Measurements from ENCODE around the gene ZNF750. TPM values are rescaled to one million over a fixed set of nuclear protein-coding genes. Genes with fewer than 3 reads are reported as not detected.

The ZNF750 gene
- total and polyA plus RNA-seq, 2 of the 13 experiments (the other 11 are each of a cell fraction or from before 2014, with no cell fraction given): not detected

DNA sequence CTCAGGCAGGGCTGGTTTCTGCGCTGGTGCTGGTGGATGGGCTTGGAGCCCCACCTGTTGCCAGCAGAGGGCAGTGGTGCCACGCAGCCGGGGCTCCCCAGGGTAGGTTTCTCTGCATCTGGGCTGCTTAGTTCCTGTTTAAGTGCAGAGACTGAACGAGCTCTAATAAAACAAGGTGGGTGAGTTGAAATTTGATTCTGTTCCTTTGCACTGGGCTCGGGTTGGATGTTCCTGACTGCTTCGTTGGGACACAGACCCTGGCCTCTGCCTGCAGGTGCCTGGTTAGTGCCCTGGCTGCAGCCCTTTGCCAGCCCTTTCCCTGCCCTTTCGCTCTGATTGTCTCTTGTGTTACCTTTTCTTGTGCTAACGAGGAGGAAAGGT is 57.9 kb downstream of the ZNF750 start (continued):
- TF ChIP-seq, protein P1, sequence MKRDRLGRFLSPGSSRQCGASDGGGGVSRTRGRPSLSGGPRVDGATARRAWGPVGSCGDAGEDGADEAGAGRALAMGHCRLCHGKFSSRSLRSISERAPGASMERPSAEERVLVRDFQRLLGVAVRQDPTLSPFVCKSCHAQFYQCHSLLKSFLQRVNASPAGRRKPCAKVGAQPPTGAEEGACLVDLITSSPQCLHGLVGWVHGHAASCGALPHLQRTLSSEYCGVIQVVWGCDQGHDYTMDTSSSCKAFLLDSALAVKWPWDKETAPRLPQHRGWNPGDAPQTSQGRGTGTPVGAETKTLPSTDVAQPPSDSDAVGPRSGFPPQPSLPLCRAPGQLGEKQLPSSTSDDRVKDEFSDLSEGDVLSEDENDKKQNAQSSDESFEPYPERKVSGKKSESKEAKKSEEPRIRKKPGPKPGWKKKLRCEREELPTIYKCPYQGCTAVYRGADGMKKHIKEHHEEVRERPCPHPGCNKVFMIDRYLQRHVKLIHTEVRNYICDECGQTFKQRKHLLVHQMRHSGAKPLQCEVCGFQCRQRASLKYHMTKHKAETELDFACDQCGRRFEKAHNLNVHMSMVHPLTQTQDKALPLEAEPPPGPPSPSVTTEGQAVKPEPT (CRISPR knock-in tag; IDR thresholded peaks at IDR 0.05; ENCODE audit: low read depth): no peak
- TF ChIP-seq, protein P2, sequence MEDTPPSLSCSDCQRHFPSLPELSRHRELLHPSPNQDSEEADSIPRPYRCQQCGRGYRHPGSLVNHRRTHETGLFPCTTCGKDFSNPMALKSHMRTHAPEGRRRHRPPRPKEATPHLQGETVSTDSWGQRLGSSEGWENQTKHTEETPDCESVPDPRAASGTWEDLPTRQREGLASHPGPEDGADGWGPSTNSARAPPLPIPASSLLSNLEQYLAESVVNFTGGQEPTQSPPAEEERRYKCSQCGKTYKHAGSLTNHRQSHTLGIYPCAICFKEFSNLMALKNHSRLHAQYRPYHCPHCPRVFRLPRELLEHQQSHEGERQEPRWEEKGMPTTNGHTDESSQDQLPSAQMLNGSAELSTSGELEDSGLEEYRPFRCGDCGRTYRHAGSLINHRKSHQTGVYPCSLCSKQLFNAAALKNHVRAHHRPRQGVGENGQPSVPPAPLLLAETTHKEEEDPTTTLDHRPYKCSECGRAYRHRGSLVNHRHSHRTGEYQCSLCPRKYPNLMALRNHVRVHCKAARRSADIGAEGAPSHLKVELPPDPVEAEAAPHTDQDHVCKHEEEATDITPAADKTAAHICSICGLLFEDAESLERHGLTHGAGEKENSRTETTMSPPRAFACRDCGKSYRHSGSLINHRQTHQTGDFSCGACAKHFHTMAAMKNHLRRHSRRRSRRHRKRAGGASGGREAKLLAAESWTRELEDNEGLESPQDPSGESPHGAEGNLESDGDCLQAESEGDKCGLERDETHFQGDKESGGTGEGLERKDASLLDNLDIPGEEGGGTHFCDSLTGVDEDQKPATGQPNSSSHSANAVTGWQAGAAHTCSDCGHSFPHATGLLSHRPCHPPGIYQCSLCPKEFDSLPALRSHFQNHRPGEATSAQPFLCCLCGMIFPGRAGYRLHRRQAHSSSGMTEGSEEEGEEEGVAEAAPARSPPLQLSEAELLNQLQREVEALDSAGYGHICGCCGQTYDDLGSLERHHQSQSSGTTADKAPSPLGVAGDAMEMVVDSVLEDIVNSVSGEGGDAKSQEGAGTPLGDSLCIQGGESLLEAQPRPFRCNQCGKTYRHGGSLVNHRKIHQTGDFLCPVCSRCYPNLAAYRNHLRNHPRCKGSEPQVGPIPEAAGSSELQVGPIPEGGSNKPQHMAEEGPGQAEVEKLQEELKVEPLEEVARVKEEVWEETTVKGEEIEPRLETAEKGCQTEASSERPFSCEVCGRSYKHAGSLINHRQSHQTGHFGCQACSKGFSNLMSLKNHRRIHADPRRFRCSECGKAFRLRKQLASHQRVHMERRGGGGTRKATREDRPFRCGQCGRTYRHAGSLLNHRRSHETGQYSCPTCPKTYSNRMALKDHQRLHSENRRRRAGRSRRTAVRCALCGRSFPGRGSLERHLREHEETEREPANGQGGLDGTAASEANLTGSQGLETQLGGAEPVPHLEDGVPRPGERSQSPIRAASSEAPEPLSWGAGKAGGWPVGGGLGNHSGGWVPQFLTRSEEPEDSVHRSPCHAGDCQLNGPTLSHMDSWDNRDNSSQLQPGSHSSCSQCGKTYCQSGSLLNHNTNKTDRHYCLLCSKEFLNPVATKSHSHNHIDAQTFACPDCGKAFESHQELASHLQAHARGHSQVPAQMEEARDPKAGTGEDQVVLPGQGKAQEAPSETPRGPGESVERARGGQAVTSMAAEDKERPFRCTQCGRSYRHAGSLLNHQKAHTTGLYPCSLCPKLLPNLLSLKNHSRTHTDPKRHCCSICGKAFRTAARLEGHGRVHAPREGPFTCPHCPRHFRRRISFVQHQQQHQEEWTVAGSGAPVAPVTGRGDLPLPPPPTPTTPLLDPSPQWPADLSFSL (CRISPR knock-in tag; IDR thresholded peaks at IDR 0.05): no peak
- no peak for TF ChIP-seq ZNF788 (CRISPR knock-in tag; IDR thresholded peaks at IDR 0.05; ENCODE audit: borderline replicate concordance)
- TF ChIP-seq RARA (CRISPR knock-in tag; IDR thresholded peaks at IDR 0.05): no peak
- no peak; the same call in 1 of the 2 replicates for TF ChIP-seq ZNF274 (CRISPR knock-in tag; IDR thresholded peaks at IDR 0.05)
- TF ChIP-seq ZBTB38 (CRISPR knock-in tag; IDR thresholded peaks at IDR 0.05): peak; percentile 65; the same call in 1 of the 2 replicates
- TF ChIP-seq MTA1 (CRISPR knock-in tag; IDR thresholded peaks at IDR 0.05; ENCODE audit: borderline replicate concordance): no peak
- peak; percentile 19; the same call in 1 of the 2 replicates for TF ChIP-seq PHF21A (CRISPR knock-in tag; IDR thresholded peaks at IDR 0.05)
- TF ChIP-seq, protein P3, sequence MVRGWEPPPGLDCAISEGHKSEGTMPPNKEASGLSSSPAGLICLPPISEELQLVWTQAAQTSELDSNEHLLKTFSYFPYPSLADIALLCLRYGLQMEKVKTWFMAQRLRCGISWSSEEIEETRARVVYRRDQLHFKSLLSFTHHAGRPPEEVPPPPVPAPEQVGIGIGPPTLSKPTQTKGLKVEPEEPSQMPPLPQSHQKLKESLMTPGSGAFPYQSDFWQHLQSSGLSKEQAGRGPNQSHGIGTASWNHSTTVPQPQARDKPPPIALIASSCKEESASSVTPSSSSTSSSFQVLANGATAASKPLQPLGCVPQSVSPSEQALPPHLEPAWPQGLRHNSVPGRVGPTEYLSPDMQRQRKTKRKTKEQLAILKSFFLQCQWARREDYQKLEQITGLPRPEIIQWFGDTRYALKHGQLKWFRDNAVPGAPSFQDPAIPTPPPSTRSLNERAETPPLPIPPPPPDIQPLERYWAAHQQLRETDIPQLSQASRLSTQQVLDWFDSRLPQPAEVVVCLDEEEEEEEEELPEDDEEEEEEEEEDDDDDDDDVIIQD (CRISPR knock-in tag; IDR thresholded peaks at IDR 0.05; ENCODE audit: low read depth): no peak
- no peak for TF ChIP-seq CENPX (CRISPR knock-in tag; IDR thresholded peaks at IDR 0.05)
- no peak for TF ChIP-seq ZFAT (CRISPR knock-in tag; conservative IDR thresholded peaks at IDR 0.05)
- TF ChIP-seq GTF2F1 (IDR thresholded peaks at IDR 0.05; ENCODE audit: low read length): no peak
- TF ChIP-seq, protein P4, sequence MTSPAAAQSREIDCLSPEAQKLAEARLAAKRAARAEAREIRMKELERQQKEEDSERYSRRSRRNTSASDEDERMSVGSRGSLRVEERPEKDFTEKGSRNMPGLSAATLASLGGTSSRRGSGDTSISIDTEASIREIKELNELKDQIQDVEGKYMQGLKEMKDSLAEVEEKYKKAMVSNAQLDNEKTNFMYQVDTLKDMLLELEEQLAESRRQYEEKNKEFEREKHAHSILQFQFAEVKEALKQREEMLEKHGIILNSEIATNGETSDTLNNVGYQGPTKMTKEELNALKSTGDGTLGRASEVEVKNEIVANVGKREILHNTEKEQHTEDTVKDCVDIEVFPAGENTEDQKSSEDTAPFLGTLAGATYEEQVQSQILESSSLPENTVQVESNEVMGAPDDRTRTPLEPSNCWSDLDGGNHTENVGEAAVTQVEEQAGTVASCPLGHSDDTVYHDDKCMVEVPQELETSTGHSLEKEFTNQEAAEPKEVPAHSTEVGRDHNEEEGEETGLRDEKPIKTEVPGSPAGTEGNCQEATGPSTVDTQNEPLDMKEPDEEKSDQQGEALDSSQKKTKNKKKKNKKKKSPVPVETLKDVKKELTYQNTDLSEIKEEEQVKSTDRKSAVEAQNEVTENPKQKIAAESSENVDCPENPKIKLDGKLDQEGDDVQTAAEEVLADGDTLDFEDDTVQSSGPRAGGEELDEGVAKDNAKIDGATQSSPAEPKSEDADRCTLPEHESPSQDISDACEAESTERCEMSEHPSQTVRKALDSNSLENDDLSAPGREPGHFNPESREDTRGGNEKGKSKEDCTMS (CRISPR knock-in tag; conservative IDR thresholded peaks at IDR 0.05): no peak
- TF ChIP-seq NONO (IDR thresholded peaks at IDR 0.05): no peak
- peak; percentile 59; the same call in 1 of the 2 replicates for TF ChIP-seq NONO (CRISPR knock-in tag; conservative IDR thresholded peaks at IDR 0.05)
- TF ChIP-seq SP140L (CRISPR knock-in tag; IDR thresholded peaks at IDR 0.05; ENCODE audit: borderline replicate concordance): no peak
- TF ChIP-seq DNMT1 (CRISPR knock-in tag; IDR thresholded peaks at IDR 0.05): no peak
- TF ChIP-seq RXRA (CRISPR knock-in tag; IDR thresholded peaks at IDR 0.05): 0 out of 2 replicates have a peak, but pooled peaks have one; percentile 19
- no peak for TF ChIP-seq ZNF570 (CRISPR knock-in tag; IDR thresholded peaks at IDR 0.05; ENCODE audit: borderline replicate concordance)
